Measurements from ENCODE around the gene GATB.

- TF ChIP-seq CTCF (conservative IDR thresholded peaks at IDR 0.05 in 1 of 2, IDR thresholded peaks at IDR 0.05 in 1 of 2; ENCODE audit: low read depth in 1 of 2, low read length in 2 of 2), result no peak
- no peak for TF ChIP-seq EZH2 (IDR thresholded peaks at IDR 0.05; ENCODE audit: low read length, missing control alignments)
Measured at GRCh38 chr4:151728006-151728405, 32.8 kb downstream of the GATB start.

Data from fibroblast of lung (primary cell).